OCI-LY7 (cell line): Measurements from ENCODE around the gene FBP1. TPM values are rescaled to one million over a fixed set of nuclear protein-coding genes. Genes with fewer than 3 reads are reported as not detected.
"Not testable (repeated sequence)": the region's sequence is repeated elsewhere in the genome, so short reads cannot be mapped to it uniquely, and the experiment has no call there.

ENCODE experiments used
- BruUV-seq: library from RNA; stranded (reverse); fragments of 400-500 nt; replicated peaks from 2 replicates; lab custom pipeline; 2021; lab: Mats Ljungman, UMichigan
- CTCF ChIA-PET: fragments of 300-600 bp; sonication (Branson Sonifier 250); formaldehyde crosslinking; loops from one replicate; lab custom pipeline; 2022; ENCODE audit warnings: antibody characterized with exemption; ENCODE audit not compliant: unreplicated experiment; lab: Charles Lee
- POLR2A ChIA-PET: fragments of 300-600 bp; sonication (Branson Sonifier 250); formaldehyde crosslinking; loops from one replicate; lab custom pipeline; 2022; ENCODE audit warnings: antibody characterized with exemption; lab: Charles Lee
- DNase-seq: peaks from one replicate; pipeline ENCODE4 v3.0.0-alpha.2; 2015; ENCODE audit warnings: low spot score
- H2AFZ ChIP-seq: fragments of 200-600 bp; sonication (generic), shearing (Covaris generic); 2 replicates; pipeline ENCODE4 v1.6.1; 2014; ENCODE audit warnings: mild to moderate bottlenecking, antibody characterized with exemption, low read length, moderate library complexity
- H3K27ac ChIP-seq: fragments of 200-600 bp; sonication (generic); 2 replicates; pipeline ENCODE4 v1.5.1; 2014; ENCODE audit warnings: mixed run types, low read depth, mild to moderate bottlenecking, moderate library complexity, low read length, inconsistent platforms; ENCODE audit not compliant: poor library complexity, severe bottlenecking
- H3K36me3 ChIP-seq: fragments of 200-600 bp; sonication (generic); 2 replicates; pipeline ENCODE4 v1.6.1; 2014; ENCODE audit warnings: mild to moderate bottlenecking, antibody characterized with exemption, low read length, moderate library complexity, mixed read lengths; ENCODE audit not compliant: insufficient read depth
- H3K4me1 ChIP-seq: fragments of 200-600 bp; sonication (generic); 2 replicates; pipeline ENCODE4 v1.5.1; 2014; ENCODE audit warnings: mild to moderate bottlenecking, low read length; ENCODE audit not compliant: insufficient read depth, poor library complexity, severe bottlenecking
- H3K4me2 ChIP-seq: fragments of 200-600 bp; sonication (generic); 2 replicates; pipeline ENCODE4 v1.6.1; 2014; ENCODE audit warnings: mild to moderate bottlenecking, low read length
- H3K4me3 ChIP-seq: fragments of 200-600 bp; sonication (generic); 2 replicates; pipeline ENCODE4 v1.5.1; 2014; ENCODE audit warnings: mild to moderate bottlenecking, low read depth, low read length; ENCODE audit not compliant: poor library complexity, severe bottlenecking
- H3K79me2 ChIP-seq: fragments of 200-600 bp; sonication (generic); 2 replicates; pipeline ENCODE4 v1.6.1; 2016; ENCODE audit warnings: low read depth, mild to moderate bottlenecking, low read length, moderate library complexity, mixed read lengths; ENCODE audit not compliant: insufficient read depth
- H3K9me2 ChIP-seq: fragments of 200-600 bp; sonication (generic); 2 replicates; pipeline ENCODE4 v1.6.1; 2016; ENCODE audit warnings: mild to moderate bottlenecking, low read length, mixed read lengths; ENCODE audit not compliant: insufficient read depth
- H3K9me3 ChIP-seq: fragments of 200-600 bp; sonication (generic); 2 replicates; pipeline ENCODE4 v1.6.1; 2014; ENCODE audit warnings: mild to moderate bottlenecking, mixed run types, low read length, mixed read lengths
- H4K20me1 ChIP-seq: fragments of 200-600 bp; sonication (generic); 2 replicates; pipeline ENCODE4 v1.6.1; 2014; ENCODE audit warnings: mild to moderate bottlenecking, antibody characterized with exemption, low read length, moderate library complexity, mixed read lengths; ENCODE audit not compliant: insufficient read depth
- CTCF ChIP-seq: fragments of 200-600 bp; sonication (generic); conservative IDR thresholded peaks from 2 replicates; pipeline ENCODE4 v1.5.1; 2014; ENCODE audit warnings: mild to moderate bottlenecking, antibody characterized with exemption, low read length, moderate library complexity, mixed read lengths
- EZH2phosphoT487 ChIP-seq: fragments of 200-600 bp; sonication (generic); IDR thresholded peaks from 2 replicates; pipeline ENCODE4 v1.6.1; 2018; ENCODE audit warnings: low read depth, borderline replicate concordance, mild to moderate bottlenecking, mixed run types, antibody characterized with exemption, low read length, moderate library complexity, mixed read lengths
- intact Hi-C: fragments of 100-400 bp; cut with micrococcal nuclease; formaldehyde crosslinking; loops from one replicate; pipeline ENCODE4 v1.10.0; 2022; ENCODE audit not compliant: unreplicated experiment
- total RNA-seq, 2 experiments: library from RNA; depleted of rRNA in 1 of 2; stranded (reverse); fragments of >200 nt in 1 of 2; shearing (Covaris generic) in 1 of 2; gene quantifications; 2 replicates each; pipeline ENCODE4 v1.2.3, GENCODE V29; 2014 to 2022

FBP1 gene
- total RNA-seq, 2 experiments from 2014 or later: 63.9 to 79.1 TPM

- intact Hi-C loops: no loop called here
- CTCF ChIA-PET: no interaction called here
- POLR2A ChIA-PET: interaction anchor here (0.7 kb wide), 1 partner anchor 9 kb away, joined by 3 read pairs; no protein-coding TSS in a partner anchor
- Histone ChIP-seq H3K4me1 (no peaks in the 10 kb centered on the region), H2AFZ (no peak overlapping the region), H4K20me1 (no peaks in the 10 kb centered on the region), H3K9me2 (no peaks in the 10 kb centered on the region), H3K4me3 (no peak overlapping the region), H3K79me2 (no peaks in the 10 kb centered on the region), H3K27ac (no peak overlapping the region), H3K4me2 (no peak overlapping the region), H3K9me3 (no peaks in the 10 kb centered on the region), H3K36me3 (no peaks in the 10 kb centered on the region)
- no peak for DNase-seq
- no TSS peak for BruUV-seq
- TF ChIP-seq EZH2phosphoT487: no peak
- TF ChIP-seq CTCF: no peak
Observed at GRCh38 chr9:94567271-94567670, 72.0 kb downstream of the FBP1 start.

- DNase-seq: no peak
- intact Hi-C loops: no loop called here
Observed at GRCh38 chr9:94566550-94566949, 72.8 kb downstream of the FBP1 start.

GRCh38 chr9:94564279-94564678, 75.0 kb downstream of the FBP1 start:
- H4K20me1 ChIP-seq, H3K4me1 ChIP-seq, H3K79me2 ChIP-seq, DNase-seq, H3K9me2 ChIP-seq, H3K36me3 ChIP-seq, intact Hi-C loops, H2AFZ ChIP-seq, H3K9me3 ChIP-seq, POLR2A ChIA-PET, H3K4me2 ChIP-seq, BruUV-seq, CTCF ChIA-PET, H3K4me3 ChIP-seq, H3K27ac ChIP-seq: not testable (repeated sequence)

More at GRCh38 chr9:94566550-94566949, 72.8 kb downstream of the FBP1 start:
- Histone ChIP-seq H2AFZ (no peak overlapping the region), H3K27ac (no peak overlapping the region), H3K9me2 (no peaks in the 10 kb centered on the region), H3K4me2 (no peak overlapping the region), H3K79me2 (no peaks in the 10 kb centered on the region), H3K4me1 (no peaks in the 10 kb centered on the region), H4K20me1 (no peaks in the 10 kb centered on the region), H3K9me3 (no peaks in the 10 kb centered on the region), H3K36me3 (no peaks in the 10 kb centered on the region), H3K4me3 (no peak overlapping the region)
- no TSS peak for BruUV-seq
- POLR2A ChIA-PET: interaction anchor here (0.6 to 0.8 kb wide), 3 partner anchors 9 to 31 kb away, joined by 3 read pairs; partner anchors contain the start of gene PCAT7
- CTCF ChIA-PET: no interaction called here
- TF ChIP-seq EZH2phosphoT487 (no peak), CTCF (no peak)
